Uterus (tissue), 4 donors: ENCODE data around the gene FERD3L. TPM values are rescaled to one million over a fixed set of nuclear protein-coding genes. Genes with fewer than 3 reads are reported as not detected.

Experiments used
- DNase-seq, 2 donors: peaks; one replicate each; pipeline ENCODE4 v3.0.0-alpha.2; 2019 to 2020
- H3K27ac ChIP-seq, 2 donors: fragments of 200-600 bp; sonication (generic); 1 replicate in 1 of 2; 2 replicates in 1 of 2; pipeline ENCODE4 v1.5.1; 2016 to 2018
- H3K27me3 ChIP-seq, 2 donors: fragments of 200-600 bp; sonication (generic); one replicate each; pipeline ENCODE4 v1.5.1; 2018 to 2019; ENCODE audit warnings: control low read depth in 1 of 2
- H3K36me3 ChIP-seq, 2 donors: fragments of 200-600 bp; sonication (generic); one replicate each; pipeline ENCODE4 v1.5.1; 2019; ENCODE audit warnings: control low read depth in 1 of 2
- H3K4me1 ChIP-seq, 2 donors: fragments of 200-600 bp; sonication (generic); one replicate each; pipeline ENCODE4 v1.5.1; 2018 to 2019; ENCODE audit warnings: control low read depth in 1 of 2
- H3K4me3 ChIP-seq, 2 donors: fragments of 200-600 bp; sonication (generic); 1 replicate in 1 of 2; 2 replicates in 1 of 2; pipeline ENCODE4 v1.5.1; 2018 to 2019; ENCODE audit warnings: mild to moderate bottlenecking in 1 of 2
- H3K9me3 ChIP-seq, 2 donors: fragments of 200-600 bp; sonication (generic); one replicate each; pipeline ENCODE4 v1.5.1; 2019; ENCODE audit warnings: control low read depth in 1 of 2
- POLR2A ChIP-seq, 2 donors: fragments of 450-650 bp; IDR thresholded peaks; one replicate each; pipeline ENCODE4 v1.6.1; 2016; ENCODE audit warnings: antibody characterized with exemption in 2 of 2, mild to moderate bottlenecking in 1 of 2, moderate library complexity in 1 of 2
- intact Hi-C: fragments of 100-400 bp; cut with DNase I; formaldehyde crosslinking; loops from one replicate; pipeline ENCODE4 v1.15.1; 2023; ENCODE audit warnings: low total_unique reads
- total RNA-seq, 4 donors: library from RNA; depleted of rRNA in 3 of 4; stranded (reverse); fragments of >200 nt in 3 of 4; gene quantifications; one replicate each; pipeline versions ENCODE4 v1.1.0 to v1.2.4, GENCODE V29; 2014 to 2023
- TF ChIP-seq, protein P1 (sequence below), 4 experiments: fragments of 200-600 bp in 2 of 4; fragments of 450-650 bp in 2 of 4; sonication (generic) in 2 of 4; IDR thresholded peaks; one replicate each; pipeline ENCODE4 v1.5.1; 2016 to 2019; ENCODE audit warnings: antibody characterized with exemption in 4 of 4, mild to moderate bottlenecking in 2 of 4, moderate library complexity in 1 of 4
- donor health status: DM: yes; HTN: yes; CAD: no.

The FERD3L gene
- total RNA-seq, 4 donors from 2014 or later = not detected

DNA sequence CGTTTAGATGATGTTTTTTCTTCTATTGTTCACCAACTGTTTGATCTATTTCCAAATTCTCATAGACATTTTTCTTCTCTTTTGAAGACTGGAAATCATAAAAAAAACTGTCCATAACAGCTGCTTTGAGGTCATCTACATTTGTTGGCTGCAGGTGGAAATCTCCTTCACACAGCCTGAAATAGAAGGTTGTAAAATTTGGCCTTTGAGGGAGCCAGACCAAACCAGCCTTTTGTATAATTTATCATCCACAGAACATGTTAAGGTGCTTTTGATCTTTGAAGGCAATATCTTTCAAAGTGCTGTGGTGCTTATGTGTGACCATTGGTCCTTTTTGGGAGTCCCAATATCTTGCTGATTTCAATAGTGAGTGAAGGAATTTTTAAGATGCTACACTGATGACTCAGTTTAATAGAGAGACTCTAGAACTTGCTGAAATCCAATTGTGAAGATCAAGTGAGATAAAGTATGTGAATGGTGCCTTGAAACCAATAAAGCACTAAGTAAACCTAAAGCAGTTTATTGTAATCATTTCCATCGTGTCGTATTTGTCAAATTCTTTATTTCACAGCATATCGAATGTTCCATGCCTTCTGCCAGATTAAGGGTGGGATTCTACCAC, 5.4 kb downstream of the FERD3L start:
- no peaks in the 10 kb centered on the region for H3K4me1 ChIP-seq
- intact Hi-C loops = no loop called here
- TF ChIP-seq, protein P1, sequence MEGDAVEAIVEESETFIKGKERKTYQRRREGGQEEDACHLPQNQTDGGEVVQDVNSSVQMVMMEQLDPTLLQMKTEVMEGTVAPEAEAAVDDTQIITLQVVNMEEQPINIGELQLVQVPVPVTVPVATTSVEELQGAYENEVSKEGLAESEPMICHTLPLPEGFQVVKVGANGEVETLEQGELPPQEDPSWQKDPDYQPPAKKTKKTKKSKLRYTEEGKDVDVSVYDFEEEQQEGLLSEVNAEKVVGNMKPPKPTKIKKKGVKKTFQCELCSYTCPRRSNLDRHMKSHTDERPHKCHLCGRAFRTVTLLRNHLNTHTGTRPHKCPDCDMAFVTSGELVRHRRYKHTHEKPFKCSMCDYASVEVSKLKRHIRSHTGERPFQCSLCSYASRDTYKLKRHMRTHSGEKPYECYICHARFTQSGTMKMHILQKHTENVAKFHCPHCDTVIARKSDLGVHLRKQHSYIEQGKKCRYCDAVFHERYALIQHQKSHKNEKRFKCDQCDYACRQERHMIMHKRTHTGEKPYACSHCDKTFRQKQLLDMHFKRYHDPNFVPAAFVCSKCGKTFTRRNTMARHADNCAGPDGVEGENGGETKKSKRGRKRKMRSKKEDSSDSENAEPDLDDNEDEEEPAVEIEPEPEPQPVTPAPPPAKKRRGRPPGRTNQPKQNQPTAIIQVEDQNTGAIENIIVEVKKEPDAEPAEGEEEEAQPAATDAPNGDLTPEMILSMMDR (IDR thresholded peaks at IDR 0.05) = no peak
- no peak for TF ChIP-seq POLR2A (IDR thresholded peaks at IDR 0.05)
- no peak overlapping the region for H3K4me3 ChIP-seq
- peaks cover 0 to 23% of the 10 kb centered on the region in 2 donors for H3K27me3 ChIP-seq
- DNase-seq = no peak
- H3K36me3 ChIP-seq = no peaks in the 10 kb centered on the region
- no peaks in the 10 kb centered on the region for H3K9me3 ChIP-seq
- no peak overlapping the region for H3K27ac ChIP-seq

DNA sequence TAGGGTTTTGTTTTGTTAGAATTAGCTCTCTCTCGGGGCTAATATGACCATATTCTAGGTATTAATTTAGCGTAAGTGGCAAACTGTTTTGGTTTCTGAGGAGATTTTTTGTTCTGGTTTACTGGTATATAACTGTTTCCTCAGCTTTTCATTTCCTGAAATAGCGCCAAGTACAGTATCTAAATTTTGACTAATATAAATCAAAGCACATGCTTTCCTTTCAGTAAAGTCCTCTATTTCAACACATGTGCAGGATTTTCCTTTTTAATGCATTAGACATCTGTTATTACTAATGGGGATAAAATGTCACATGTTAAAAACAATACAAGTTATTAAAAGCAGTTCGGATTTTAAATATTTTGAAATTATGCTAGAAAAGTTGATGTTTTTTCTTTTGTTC, 11.3 kb downstream of the FERD3L start:
- TF ChIP-seq POLR2A (IDR thresholded peaks at IDR 0.05) = no peak
- TF ChIP-seq, protein P1 (IDR thresholded peaks at IDR 0.05) = no peak
- DNase-seq = no peak
- no peak overlapping the region for H3K27ac ChIP-seq
- H3K4me1 ChIP-seq = no peaks in the 10 kb centered on the region
- H3K4me3 ChIP-seq = no peak overlapping the region
- H3K36me3 ChIP-seq = no peaks in the 10 kb centered on the region
- intact Hi-C loops = no loop called here
- no peaks in the 10 kb centered on the region for H3K27me3 ChIP-seq
- no peaks in the 10 kb centered on the region for H3K9me3 ChIP-seq

DNA sequence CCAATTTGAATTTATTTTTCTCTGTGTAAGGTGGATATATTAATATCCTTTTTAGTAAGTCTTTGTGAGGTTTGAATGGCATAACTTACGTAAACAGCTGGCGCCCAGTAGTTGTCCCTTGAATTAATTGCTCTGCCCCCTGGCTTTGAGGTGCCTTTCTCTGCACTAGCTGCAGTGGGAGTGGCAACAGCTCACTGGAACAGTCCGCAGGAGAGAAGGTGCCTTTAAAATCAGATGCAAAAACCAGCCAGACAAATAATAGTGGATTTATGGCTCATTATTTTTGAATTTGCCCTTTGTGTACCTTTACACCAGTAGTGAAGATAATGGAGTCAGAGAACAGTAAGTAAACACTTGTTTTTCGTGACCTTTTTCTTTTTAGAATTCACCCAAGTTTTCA, 11.8 kb downstream of the FERD3L start:
- H3K4me3 ChIP-seq = no peak overlapping the region
- no peaks in the 10 kb centered on the region for H3K9me3 ChIP-seq
- no peak for DNase-seq
- no peak overlapping the region for H3K27ac ChIP-seq
- H3K36me3 ChIP-seq = no peaks in the 10 kb centered on the region
- no peak for TF ChIP-seq POLR2A (IDR thresholded peaks at IDR 0.05)
- TF ChIP-seq, protein P1 (IDR thresholded peaks at IDR 0.05) = no peak
- no peaks in the 10 kb centered on the region for H3K4me1 ChIP-seq
- H3K27me3 ChIP-seq = peaks cover 0 to 3% of the 10 kb centered on the region in 2 donors
- intact Hi-C loops = no loop called here

DNA sequence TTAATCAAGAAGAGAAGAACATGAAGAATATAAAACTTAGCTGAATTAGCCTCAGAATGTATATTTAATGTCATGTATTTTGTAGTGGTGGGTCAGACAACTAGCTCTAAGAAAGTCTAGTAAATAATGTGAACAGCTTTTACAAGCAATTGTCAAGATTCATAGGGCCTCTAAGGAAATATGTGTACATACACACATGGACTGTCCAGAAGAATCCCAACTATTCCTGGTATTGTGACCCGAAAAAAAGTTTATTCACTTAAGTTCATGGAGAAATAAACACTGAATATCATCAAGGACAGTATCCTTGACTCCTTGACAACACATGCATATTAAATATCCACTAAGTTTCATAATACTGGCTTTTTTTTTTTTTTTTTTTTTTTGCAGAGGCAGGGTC, 16.4 kb downstream of the FERD3L start:
- no peak for DNase-seq
- Histone ChIP-seq H3K27ac (no peak overlapping the region), H3K27me3 (peaks cover 0 to 4% of the 10 kb centered on the region in 2 donors), H3K9me3 (no peaks in the 10 kb centered on the region), H3K4me1 (no peaks in the 10 kb centered on the region), H3K36me3 (no peaks in the 10 kb centered on the region), H3K4me3 (no peak overlapping the region)
- intact Hi-C loops = no loop called here
- TF ChIP-seq, protein P1 (IDR thresholded peaks at IDR 0.05) = no peak
- TF ChIP-seq POLR2A (IDR thresholded peaks at IDR 0.05) = no peak

DNA sequence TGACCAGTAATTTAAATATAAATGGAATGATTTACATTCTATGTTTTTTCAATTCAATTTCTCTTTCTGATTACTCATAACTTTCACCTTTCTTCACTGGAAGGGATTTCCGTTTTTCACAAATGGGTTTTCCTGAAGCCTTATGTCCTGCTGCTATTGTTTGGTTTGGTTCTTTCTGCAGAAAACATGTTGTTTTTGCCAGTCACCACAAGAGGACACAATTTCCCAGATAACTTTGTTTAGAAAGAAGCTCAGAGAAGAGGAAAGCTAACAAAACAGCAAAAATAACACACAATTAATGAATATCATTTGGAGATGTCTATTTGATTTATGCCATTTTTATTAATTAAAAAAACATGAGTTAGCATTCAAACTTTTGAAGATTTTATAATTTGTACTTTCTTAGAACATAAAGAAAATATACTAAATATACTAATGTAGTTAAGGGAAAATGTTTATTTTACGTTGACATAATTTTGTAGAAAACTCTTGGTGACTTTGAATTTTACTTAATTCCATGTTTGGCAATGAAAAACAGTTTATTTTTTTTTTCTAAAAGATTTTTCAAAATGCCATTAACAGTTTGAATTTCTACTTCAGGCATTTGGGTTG, 23.1 kb downstream of the FERD3L start:
- intact Hi-C loops = no loop called here
- Histone ChIP-seq H3K4me1 (no peaks in the 10 kb centered on the region), H3K27ac (no peak overlapping the region), H3K9me3 (no peaks in the 10 kb centered on the region), H3K36me3 (no peaks in the 10 kb centered on the region), H3K4me3 (no peak overlapping the region), H3K27me3 (no peaks in the 10 kb centered on the region)
- no peak for DNase-seq
- TF ChIP-seq, protein P1 (IDR thresholded peaks at IDR 0.05) = peak; percentile 54 to 70 (median 62)
- no peak for TF ChIP-seq POLR2A (IDR thresholded peaks at IDR 0.05)
